Astrocyte of the spinal cord (primary cell): ENCODE results near the gene RTN4IP1.

Source experiments
- DNase-seq: peaks from one replicate; pipeline ENCODE4 v3.0.0; 2011; ENCODE audit warnings: low read depth, low spot score
- H3K4me3 ChIP-seq: 2 replicates; pipeline ENCODE4 v1.5.1; 2011; ENCODE audit warnings: low read depth, mild to moderate bottlenecking, low read length, moderate library complexity
- CTCF ChIP-seq: IDR thresholded peaks from 2 replicates; pipeline ENCODE4 v1.5.1; 2012; ENCODE audit warnings: low read depth, mild to moderate bottlenecking, low read length, inconsistent platforms
- in situ Hi-C: cut with HindIII; loops from 2 replicates; pipeline ENCODE4 v1.10.0; 2017; ENCODE audit warnings: low sequenced_read_pairs

The RTN4IP1 gene

GRCh38 chr6:106522562-106523250, 106.6 kb downstream of the RTN4IP1 start:
- H3K4me3 ChIP-seq: no peak overlapping the region
- no peak for DNase-seq
- in situ Hi-C loops: no loop called here
- TF ChIP-seq CTCF: no peak
